HG03354 (cell line): ENCODE data around the gene THRSP.
"Not testable (repeated sequence)": the region's sequence is repeated elsewhere in the genome, so short reads cannot be mapped to it uniquely, and the experiment has no call there.

Experiments
- ATAC-seq: cut with Tn5 transposase; IDR thresholded peaks from one replicate; pipeline ENCODE4 v1.9.1; 2021; ENCODE audit warnings: mild to moderate bottlenecking; ENCODE audit not compliant: unreplicated experiment, poor library complexity, severe bottlenecking

The THRSP gene, protein sequence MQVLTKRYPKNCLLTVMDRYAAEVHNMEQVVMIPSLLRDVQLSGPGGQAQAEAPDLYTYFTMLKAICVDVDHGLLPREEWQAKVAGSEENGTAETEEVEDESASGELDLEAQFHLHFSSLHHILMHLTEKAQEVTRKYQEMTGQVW

DNA sequence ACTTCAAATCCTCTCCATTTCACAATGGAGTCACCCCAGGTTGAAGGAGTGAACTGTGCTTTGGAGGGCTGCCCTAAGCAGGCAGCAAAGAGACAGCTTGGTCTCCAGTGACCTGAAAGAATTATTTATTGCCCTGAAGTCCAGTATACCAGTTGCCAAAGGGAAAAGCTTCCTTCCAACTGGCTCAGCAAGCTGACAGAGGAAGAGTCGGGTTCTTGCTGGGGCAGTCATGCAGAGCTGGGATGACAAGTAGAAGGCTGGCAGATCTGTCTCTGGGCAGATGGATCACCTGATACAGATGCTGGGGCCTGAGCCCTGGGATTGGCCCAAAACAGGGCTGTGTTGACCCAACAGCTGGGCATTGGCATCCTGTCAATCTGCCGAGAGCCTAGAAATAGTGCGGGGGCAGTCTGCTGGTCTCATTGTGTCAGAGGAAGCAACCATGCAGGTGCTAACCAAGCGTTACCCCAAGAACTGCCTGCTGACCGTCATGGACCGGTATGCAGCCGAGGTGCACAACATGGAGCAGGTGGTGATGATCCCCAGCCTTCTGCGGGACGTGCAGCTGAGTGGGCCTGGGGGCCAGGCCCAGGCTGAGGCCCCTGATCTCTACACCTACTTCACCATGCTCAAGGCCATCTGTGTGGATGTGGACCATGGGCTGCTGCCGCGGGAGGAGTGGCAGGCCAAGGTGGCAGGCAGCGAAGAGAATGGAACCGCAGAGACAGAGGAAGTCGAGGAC lies at the start of gene THRSP:
TSS of gene THRSP (plus strand) at position 422 of the 742 bp plus-strand sequence. CDS start at position 443, 21 bp downstream.
- ATAC-seq: no peak

DNA sequence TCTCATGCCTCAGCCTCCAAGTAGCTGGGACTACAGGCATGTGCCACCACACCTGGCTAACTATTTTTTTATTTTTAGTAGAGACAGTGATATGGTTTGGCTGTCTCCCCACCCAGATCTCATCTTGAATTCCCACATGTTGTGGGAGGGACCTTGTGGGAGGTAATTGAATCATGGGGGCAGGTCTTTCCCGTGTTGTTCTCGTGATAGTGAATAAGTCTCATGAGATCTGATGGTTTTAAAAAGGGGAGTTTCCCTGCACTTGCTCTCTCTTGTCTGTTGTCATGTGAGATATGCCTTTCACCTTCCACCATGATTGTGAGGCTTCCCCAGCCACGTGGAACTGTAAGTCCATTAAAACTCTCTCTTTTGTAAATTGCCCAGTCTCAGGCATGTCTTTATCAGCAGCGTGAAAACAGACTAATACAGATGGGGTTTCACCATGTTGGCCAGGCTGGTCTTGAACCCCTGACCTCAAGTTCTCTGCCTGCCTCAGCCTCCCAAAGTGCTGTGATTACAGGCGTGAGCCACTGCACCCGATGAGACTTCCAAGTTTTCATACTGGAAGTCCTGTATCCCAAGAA lies 48.6 kb upstream of the THRSP start:
- not testable (repeated sequence) for ATAC-seq

DNA sequence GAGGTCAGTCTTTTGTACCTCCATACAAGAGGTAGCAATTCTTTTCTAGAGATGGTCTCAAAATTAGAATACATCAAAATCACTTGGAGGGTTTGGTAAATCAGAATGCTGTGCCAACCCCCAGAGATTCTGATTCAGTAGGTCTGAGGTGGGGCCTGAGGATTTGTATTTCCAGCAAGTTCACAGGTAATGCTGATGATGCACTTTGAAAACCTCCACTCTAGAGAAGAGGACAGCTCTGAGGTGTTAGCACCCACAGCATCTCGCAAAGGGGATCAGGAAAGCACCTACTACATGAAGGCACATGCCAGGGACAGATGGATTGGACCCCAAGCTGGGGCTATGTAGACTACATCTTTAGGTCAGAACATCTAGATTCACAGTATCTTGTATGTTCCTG lies 47.8 kb upstream of the THRSP start:
- ATAC-seq: no peak

DNA sequence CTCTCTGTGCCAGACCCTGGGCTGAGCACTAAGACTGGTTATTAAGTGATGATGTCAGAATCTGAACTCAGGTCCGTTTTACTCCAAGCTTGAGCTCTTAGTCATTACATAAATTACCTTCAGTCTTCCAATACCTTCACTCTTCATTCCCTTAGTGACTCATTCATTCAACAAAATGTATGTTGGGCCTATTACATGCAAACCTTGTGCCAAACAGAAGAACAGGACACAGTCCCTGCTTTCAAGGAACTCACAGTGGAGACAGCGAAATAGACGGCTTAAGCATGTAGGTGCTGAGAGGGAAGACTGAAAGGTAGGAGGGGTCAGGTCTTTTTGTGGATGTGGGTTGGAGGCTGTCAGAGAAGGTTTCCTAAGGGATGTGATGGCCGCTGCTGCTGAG lies 43.9 kb upstream of the THRSP start:
- no peak for ATAC-seq

DNA sequence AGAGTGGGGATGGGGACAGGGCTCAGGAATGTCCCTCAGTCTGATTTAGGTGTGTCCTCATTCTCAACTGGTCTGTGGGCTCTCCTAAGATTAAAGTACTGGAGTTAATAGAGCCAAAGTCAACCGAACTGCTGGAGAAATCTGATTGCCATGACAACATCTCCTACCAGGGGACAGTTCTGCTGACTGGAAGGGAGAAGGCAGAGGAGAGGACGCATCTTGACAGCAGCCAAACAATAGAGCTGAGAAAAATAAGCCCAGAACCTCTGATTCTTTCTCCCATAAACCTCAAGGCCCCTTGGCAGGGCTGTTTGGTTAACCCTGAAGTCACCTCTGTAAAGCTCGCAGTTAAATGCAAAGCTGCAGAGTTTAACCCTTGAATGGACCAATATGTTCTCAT lies 43.4 kb upstream of the THRSP start:
- ATAC-seq: no peak

DNA sequence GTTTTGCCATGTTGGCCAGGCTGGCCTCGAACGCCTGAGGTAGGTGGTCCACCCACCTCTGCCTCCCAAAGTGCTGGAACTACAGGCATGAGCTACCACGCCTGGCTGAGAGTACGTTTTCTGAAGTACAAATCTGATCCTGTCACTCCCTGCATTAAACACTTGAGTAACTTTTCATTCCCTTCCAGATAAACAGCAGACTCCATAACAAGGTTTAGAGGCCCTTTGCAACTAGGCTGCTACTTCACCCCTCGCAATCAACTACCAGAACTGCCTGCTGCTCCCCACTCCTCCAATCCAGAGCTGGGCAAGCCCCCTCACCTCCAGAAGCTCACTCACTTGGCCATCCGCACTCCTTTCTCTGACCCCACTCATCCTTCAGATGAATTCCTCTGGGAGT lies 42.0 kb upstream of the THRSP start:
- ATAC-seq: no peak

DNA sequence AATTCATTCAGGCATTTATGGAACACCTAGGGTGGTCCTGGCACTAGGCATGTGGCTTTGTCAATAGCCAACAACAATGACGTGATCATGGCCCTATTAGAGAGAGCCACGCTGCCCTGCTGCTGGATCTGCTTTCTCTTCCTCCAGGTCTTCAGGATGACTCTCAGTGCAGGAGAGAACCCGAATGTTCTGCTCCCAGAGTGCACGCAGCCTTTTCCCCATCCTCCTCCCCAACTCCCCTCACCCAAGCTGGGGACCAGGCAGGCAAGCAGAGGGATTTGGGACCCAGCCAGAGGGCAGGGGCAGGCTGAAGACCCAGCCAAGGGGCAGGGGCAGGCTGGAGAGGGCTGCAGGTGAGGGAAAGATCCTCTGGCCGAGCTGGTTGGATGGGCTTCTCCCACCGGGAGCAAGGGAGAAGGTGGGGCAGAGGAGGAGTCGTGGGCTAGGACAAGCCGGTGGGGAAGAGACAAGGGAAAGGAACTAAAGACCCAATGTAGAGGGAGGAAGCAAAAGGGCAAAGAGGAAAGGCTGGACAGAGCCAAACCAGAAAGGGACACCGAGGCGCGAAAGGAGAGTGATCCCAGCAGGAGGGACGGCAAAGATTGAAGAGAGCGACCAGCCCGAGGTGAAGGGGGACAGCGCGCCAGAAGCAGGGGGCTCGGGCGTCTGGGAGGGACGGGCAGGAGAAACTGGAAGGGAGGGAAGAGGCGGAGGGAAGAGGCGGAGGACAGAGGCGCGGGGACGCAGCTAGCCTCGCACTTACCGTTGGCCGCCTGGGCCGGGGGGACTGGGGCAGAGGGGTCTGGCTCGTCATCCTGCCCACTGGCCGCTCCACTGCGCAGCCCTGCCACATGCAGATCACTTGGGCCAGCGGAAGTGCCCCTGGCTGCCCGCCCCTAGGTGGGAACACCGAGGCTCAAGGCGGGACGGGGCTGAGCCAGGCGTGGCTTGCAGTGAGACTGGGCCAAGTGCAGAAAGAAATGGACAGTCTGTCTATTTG lies 41.0 kb upstream of the THRSP start, which contains the start of gene KCTD14:
TSS of gene KCTD14 (minus strand) at position 880 of the 1,000 bp plus-strand sequence. CDS start at position 853, 27 bp downstream.
- ATAC-seq: no peak

DNA sequence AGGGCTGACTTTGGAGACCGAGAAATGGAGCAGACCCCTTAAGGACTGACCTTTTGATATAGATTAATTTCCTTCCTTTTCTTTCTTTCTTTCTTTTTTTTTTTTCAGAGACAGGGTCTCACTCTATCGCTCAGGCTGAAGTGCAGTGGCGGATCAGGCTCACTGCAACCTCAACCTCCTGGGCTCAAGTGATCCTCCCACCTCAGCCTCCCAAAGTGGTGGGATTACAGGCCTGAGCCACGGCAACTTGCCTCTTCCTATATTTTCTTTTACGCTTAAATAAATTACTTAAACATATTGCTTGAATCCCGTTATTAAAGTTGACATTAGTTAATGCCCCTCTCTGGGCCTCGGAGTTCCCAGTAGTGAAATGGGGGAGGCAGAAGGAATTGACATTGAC lies 40.2 kb upstream of the THRSP start:
- ATAC-seq: no peak

DNA sequence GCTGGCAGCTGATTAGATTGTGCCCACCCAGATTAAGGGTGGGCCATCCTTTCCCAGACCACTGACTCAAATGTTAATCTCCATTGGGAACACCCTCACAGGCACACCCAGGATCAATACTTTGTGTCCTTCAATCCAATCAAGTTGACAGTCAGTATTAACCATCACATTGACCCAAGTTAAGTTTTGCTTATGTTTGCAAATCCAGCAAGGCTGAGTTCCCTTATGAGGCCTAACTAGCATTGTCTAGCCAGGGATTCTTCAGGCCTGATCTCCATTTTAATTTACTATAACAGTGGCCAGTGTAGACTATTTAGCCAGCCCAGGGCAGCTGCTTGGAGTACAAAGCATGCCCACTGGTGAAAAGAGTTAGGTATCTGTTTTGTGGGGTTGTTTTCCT lies 38.3 kb upstream of the THRSP start:
- no peak for ATAC-seq

DNA sequence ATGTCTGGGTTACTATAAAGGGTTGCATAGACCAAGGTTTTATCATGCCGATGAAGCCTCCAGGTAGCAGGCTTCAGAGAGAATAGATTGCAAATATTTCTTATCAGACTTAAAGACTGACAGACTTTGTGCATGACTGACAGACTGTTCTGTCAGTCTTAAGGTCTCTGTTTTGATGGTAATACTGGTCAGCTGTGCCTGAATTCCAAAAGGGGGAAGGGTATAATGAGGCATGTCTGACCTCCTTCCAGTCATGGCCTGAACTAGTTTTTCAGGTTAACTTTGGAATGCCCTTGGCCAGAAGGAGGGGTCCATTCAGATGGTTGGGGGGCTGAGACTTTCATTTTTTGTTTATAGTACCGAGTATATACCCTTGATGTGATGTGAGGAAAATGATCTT lies 35.9 kb upstream of the THRSP start:
- no peak for ATAC-seq

DNA sequence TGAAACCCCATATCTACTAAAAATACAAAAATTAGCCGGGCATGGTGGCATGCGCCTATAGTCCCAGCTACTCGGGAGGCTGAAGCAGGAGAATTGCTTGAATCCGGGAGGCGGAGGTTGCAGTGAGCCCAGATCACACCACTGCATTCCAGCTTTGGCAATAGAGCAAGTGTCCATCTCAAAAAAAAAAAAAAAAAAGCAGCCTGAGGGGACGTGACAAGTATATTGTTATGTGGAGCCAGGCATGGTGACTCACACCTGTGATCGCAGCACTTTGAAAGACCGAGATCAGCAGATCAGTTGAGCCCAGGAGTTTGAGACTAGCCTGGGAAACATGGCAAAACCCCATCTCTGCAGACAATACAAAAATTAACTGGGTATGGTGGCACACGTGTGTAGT lies 35.2 kb upstream of the THRSP start:
- ATAC-seq: not testable (repeated sequence)

DNA sequence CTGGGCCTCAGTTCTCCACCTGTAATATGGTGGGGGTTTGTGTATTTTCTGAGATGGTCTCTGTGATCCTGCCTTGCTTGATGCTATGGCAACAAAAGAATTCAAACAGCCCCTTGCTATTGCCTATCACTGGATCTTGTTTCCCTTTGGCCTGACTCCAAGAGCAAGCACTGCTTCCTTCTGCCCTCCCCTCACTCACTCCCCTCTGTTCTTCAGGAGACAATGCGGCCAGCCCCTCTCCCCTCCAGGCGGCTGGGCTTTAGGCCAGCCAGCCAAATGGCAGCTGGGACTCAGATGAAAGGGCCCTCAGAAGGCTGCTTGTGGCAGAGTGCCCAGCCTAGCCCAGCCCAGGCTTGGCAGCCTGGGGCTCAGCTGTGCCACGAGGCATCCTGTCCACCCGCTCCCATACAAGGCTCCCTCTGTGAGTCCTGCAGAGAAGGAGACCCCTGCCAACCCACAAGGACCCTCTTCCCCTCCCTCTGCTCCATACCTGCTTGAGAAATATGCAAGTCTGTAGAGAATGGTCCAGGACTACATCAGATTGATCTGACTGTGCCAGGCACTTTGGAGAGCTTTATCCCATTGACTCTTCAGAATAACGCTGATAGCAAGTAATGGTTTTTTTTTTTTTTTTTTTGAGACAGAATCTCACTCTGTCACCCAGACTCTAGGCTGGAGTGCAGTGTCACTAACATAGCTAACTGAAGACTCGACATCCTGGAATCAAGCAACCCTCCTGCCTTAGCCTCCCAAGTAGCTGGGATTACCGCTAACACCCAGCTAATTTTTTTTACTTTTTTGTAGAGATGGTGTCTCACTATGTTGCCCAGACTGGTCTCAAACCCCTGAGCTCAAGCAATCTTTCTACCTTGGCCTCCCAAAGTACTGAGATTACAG lies 33.0 kb upstream of the THRSP start:
- ATAC-seq: no peak

DNA sequence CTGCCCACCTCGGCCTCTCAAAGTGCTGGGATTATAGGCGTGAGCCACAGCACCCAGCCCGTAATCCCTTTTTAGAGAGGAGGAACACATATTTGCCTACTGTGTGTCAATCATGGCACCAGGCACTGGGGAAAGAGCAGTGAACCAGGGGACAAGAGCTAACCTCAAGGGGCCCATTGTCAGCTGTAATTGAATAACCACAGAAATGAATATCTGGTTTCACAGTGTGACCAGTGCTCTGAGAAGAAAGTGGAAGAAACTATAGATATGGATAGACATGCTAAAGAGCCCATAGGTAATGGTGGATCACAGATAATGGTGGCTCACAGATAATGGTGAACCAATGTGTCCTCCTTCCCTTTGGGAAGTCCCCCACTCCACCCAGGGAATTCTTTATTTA lies 32.0 kb upstream of the THRSP start:
- ATAC-seq: peak; percentile 82

DNA sequence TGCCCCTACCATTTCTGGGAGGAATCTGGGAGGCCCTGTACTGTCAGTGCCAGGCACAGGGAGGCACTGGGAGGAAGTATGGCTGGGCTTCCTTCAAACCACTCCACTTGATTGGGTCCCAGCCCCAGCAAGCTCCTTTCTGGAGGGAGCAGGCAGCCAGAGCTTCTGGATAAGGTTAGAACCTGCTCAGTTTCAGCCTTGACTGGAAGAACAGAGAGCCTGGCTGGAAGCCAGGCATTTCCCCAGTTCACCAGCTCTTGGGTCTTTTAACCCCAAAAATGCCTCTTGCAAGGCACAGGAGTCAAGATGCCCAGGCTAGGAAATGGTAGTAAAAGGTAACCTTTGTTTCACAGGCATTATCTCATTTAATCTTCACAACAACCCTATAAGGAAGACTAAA lies 31.6 kb upstream of the THRSP start:
- ATAC-seq: peak; percentile 8

DNA sequence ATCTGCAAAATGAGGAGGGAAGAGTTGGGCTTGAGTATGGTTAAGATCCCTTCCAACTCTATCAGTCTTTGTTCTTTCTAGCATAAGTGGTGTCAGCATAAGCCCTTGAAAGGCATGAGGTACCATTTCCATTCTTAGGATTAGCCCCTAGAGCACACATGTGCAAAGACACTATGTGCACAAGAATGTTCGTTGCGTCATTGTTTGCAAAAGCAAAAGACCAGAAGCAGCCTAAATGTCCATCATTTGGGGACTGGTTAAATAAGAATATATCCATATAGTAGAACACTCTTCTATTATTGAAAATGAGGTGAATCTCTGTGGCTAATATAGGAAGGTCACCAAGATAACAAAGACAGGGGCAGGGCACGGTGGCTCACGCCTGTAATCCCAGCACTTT lies 30.6 kb upstream of the THRSP start:
- ATAC-seq: no peak

DNA sequence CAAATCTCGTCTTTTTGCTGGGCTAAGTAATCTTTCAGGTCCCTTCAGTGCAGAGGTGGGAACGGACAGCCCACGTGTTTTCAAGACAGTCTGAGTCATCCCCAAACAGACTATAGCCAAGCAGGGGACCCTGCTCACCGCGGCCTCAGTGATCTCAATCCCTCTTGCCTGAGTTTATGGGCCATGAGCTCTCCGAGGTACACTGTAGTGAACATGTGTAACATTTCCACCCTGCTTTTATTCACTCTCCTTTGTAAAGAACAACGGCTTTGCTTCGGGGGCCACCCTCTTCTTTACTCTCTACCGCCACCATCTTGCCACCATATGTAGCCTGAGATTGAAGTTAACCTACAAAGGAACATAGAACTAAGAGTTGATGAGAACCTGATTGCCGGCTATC lies 29.0 kb upstream of the THRSP start:
- no peak for ATAC-seq

DNA sequence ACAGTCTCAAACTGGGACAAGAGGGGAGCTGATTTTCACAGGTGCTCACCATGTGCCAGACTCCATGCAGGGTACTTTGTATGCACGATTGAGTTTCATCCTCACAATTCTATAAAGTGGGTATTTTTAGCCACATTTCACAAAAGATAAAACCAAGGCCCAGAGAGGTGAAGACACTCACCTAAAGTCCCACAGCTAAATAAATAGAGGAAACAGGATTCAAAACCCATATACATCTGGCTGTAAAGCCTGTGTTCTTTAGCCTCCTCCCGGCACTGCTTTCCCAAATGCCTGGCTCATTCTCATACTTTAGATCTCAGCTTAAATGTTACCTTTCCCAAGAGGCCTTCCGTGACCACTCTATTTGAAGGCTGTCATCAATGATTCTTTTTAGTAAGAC lies 27.3 kb upstream of the THRSP start:
- no peak for ATAC-seq

DNA sequence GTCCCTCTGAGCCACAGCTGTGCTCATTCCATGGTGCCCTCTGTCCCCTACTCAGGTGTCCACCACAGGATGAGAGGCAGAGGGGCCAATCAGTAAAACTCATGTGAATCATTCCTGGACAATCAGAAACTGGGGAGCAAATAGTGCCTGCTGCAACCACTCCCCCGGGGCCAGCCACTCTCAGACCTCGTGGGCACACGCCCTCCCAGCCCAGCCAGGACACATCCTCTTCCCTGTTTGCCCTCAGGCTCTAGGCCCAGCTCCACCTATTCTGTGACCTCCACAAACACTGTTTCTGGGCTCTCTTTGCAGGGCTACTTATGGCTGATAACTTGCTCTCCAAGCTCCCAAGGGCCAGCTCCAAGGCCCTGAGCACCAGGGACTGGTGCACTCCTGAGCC lies 26.6 kb upstream of the THRSP start:
- no peak for ATAC-seq
